Measurements from ENCODE around the gene TTLL10.
"Not testable (repeated sequence)": the region's sequence is repeated elsewhere in the genome, so short reads cannot be mapped to it uniquely, and the experiment has no call there.

TTLL10 gene

DNA sequence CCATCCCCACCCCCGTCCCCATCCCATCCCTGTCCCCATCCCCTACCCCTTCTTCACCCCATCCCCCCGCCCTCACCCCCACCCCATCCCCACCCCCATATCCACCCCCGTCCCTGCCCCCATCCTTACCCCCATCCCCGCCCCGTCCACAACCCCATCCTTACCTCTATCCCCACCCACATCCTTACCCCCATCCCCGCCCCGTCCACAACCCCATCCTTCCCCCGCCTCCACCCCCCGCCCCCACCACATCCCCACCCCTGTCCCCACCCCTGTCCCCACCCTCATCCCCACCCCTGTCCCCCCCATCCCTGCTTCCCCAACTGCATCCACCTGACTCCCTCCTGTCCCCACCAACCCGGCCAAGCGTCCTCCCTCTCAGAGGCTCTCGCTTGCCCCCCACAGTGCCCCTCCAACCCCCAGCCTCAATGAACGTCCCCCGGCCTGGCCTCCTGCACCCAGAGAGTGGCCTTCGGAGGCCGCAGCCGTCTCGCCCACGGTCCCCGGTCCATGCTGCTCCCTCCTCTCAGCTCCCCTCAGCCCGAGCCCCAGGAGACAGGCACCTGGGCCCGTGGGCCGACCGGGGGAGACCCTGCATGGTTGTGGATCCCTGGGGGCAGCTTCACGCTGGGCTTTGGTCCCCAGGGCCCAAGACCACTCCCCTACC, 32.3 kb upstream of the TTLL10 start:
- DNase-seq (ENCODE audit: low read depth, low spot score) = no peak

- no peak for DNase-seq (ENCODE audit: low read depth, low spot score)
Measured at GRCh38 chr1:1141911-1142250, 31.8 kb upstream of the TTLL10 start.

- not testable (repeated sequence) for DNase-seq (ENCODE audit: low read depth, low spot score)
Measured at GRCh38 chr1:1142352-1142751, 31.3 kb upstream of the TTLL10 start.

DNA sequence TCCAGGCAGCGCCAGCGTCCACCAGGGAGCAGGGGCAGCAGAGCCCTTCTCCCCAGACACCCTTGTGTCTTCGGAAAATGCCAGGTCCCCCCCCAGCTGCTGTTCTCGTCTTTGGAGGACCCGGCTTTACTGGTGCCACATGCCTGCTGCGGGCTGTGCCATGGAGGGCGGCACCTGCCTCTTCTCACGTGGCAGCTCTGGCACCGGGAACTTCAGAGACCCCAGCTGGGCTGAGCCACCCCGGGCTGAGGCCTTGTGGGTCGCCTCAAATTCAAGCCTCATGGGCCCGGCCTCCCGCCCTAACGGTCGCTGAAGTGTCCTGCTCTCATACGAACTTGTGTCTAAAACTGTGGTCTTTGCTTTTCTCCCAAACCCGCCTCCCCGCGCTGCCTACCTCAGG, 30.8 kb upstream of the TTLL10 start:
- no peak for DNase-seq (ENCODE audit: low read depth, low spot score)

DNA sequence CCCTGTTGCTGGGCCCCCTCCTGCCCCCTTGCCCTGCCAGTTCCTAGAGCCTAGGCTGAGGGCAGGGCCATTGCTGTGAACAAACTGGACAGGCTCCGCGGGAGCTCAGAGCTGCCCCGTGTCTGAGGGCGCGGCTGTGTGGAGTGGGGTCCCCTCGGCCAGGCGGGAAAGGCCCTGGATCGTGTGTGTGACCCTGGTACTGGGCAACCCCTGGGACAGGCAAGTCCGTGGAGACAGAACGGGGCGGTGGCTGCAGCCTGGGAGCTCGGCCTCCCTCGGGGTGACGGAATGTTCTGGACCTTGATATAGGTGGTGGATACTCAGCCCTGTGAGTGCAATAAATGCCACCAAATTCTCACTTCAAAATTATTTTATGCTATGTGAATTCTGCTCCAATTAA, 30.0 kb upstream of the TTLL10 start:
- no peak for DNase-seq (ENCODE audit: low read depth, low spot score)

GRCh38 chr1:1144122-1144842, 29.4 kb upstream of the TTLL10 start:
- no peak for DNase-seq (ENCODE audit: low read depth, low spot score)

DNA sequence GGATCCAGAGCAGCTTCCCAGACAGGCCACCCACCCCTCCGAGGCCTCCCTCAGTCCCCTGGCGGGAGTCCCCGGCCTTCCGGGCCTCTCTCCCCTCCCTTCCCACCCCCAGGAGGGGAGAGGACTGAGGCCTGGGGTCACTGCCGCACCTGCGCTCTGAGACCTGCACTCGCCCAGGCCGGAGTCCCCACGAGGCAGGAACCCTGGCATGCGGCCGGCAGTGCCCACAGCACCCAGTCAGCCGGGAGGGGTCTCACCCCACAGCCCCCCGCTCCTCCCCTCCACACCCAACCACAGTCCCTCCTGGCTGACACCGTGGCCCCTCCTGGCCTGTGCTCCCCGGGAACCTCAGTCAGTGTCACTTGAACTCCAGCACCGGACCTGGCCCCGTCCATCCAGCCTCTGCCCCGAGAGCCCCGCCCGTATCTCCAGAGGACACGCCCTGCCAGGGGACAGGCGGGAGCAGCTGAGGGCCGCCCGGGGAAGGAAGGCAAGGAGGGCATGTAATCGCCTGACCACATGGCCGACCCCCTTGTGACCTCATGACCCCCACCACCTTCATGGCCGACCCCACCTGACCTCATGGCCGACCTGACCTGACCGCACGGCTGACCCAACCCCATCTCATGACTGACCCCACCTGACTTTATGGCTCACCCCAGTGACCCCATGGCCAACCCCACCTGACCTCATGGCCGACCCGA, 28.7 kb upstream of the TTLL10 start:
- no peak for DNase-seq (ENCODE audit: low read depth, low spot score)

DNA sequence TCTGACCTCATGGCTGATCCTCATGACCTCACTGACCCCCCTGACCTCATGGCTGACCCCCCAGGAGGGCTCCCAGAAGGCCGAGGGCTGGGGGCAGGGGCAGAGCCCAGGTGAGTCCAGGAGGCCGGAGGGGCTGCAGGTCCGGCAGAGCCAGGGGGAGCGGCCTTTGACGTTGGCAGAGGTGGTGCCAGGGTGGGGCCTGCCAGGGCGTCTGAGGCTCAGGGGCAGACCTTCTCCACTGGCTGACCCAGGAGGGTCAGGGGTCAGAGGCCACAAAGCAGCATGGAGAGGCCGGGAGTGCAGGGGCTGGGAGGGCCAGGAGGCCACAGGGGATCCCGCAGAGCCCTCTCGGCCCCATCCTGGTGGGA, 28.1 kb upstream of the TTLL10 start:
- no peak for DNase-seq (ENCODE audit: low read depth, low spot score)

DNA sequence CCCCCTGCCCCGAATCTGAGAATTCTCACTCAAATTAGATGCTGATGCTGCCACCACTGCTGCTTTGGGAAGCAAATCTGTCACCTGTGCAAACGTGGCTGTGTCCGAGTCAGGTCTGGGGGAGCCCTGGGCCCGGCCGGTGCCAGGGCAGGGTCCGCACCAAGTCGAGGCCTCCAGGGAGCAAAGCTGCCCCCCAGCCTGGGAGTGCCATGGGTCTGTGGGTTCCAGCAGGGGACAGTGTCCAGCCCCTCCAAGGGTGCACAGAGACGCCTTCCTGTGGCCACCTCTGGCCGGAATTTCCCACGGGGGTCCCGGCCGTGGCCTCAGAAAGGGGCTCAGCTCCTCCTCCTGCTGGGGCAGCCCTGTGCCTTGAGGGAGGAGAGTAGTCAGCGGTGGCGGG, 27.7 kb upstream of the TTLL10 start:
- DNase-seq (ENCODE audit: low read depth, low spot score) = no peak

GRCh38 chr1:1146596-1146995, 27.1 kb upstream of the TTLL10 start:
- DNase-seq (ENCODE audit: low read depth, low spot score) = no peak

- no peak for DNase-seq (ENCODE audit: low read depth, low spot score)
Measured at GRCh38 chr1:1148061-1148460, 25.6 kb upstream of the TTLL10 start.

DNA sequence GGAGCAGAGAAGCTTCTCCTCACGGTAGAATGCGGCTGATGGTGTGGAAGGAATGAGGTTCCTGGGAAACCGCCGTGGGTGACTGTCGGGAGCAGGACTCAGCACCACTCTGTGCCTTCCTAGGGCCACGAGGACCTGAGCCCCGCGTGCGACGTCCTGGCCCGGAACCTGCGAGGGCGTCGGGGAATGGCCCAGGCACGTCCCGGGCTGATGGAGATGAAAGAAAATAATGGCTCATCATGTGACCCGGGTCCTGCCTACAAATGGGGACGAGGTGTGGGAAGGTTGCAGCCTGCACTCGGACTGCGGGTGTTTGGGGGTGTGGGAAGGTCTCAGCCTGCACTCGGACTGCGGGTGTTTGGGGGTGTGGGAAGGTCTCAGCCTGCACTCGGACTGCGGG, 25.1 kb upstream of the TTLL10 start:
- no peak for DNase-seq (ENCODE audit: low read depth, low spot score)

DNA sequence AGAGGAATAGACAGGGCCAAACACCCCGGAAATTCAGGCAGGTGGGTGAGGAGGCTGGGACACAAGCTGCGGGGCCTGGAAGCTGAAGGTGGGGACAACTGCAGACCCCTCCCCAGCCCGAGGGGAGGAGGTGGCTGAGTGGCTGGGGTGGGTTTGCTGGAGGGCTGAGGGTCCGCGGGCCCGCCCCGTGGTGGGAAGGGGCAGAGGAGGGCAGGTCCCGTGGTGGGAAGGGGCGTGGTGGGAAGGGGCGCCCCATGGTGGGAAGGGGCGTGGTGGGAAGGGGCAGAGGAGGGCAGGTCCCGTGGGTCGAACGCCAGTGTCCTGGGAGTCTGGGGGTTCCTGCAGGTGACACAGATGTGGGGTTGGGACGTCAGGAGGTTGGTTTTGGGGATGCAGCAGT, 24.3 kb upstream of the TTLL10 start:
- DNase-seq (ENCODE audit: low read depth, low spot score) = no peak

GRCh38 chr1:1150100-1150499, 23.6 kb upstream of the TTLL10 start:
- no peak for DNase-seq (ENCODE audit: low read depth, low spot score)

- DNase-seq (ENCODE audit: low read depth, low spot score) = no peak
Measured at GRCh38 chr1:1151306-1151705, 22.4 kb upstream of the TTLL10 start.

GRCh38 chr1:1152431-1152830, 21.2 kb upstream of the TTLL10 start:
- not testable (repeated sequence) for DNase-seq (ENCODE audit: low read depth, low spot score)

DNA sequence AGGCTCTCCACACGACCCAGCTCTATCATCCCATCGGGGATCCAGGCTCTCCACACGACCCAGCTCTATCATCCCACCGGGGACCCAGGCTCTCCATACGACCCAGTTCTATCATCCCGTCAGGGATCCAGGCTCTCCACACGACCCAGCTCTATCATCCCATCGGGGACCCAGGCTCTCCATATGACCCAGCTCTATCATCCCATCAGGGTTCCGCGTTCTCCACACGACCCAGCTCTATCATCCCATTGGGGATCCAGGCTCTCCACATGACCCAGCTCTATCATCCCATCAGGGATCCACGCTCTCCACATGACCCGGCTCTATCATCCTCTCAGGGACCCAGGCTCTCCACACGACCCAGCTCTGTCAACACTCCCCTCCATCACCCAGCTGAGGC, 20.5 kb upstream of the TTLL10 start:
- DNase-seq (ENCODE audit: low read depth, low spot score) = not testable (repeated sequence)

DNA sequence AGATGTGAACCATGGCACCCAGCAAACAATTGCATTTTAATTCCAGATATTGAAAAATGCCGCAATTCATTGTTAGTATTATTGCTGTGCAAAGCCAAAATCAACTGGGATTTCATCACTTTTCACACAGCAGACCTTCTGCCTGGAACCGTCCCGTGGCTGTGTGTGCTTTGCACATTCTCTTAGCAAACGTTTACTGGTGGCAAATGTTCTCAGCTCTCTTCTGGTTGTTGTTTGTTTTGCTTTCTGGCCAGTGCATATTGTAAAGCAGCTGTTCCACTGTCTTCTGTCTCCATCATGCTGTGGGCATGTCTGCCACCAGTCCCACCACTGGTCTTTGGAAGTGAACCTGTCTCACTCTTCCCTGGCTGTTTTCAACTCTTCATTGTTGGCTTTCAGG, 19.8 kb upstream of the TTLL10 start:
- DNase-seq (ENCODE audit: low read depth, low spot score) = no peak

GRCh38 chr1:1155258-1155657, 18.4 kb upstream of the TTLL10 start:
- DNase-seq (ENCODE audit: low read depth, low spot score) = no peak

DNA sequence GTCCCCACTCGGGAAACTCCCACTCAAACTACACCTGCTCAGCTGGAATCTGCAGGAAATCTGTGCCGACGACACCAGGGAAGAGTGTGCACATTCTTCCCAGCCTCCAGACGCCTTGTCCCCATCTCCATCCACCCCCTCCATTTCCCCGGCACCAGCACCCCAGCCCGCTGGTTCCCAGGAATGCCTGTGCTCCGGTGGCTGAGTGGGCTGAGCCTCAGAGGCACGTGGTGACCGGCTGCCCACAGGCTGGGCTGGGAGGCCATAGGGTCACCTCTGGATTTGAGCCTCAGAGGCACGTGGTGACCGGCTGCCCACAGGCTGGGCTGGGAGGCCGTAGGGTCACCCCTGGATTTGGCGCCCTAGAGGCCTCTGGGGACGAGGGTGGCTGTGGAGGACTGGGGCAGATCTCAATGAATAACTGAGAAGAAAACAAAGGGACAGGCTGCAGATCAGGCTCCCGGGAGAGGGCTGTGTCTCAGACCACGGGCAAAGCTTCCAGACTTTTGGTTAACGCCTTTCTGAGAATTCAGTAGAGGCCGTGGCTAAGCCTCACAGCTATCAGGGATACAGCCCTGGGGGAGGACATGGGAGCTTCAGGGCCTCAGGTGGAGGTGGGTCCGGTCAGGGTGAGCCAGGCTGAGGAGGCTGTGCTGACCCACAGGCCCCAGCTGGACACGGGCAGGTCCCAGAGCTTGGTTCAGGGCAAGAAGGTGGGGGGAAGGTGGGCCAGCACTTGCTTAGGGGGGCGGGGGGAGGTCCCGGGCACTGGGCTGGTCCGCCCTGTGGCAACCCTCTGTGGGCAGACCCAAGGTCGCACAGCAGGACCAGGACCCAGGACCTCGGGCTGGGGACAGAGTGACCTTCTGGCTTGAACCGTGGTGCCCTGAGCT, 17.3 kb upstream of the TTLL10 start:
- DNase-seq (ENCODE audit: low read depth, low spot score) = no peak

GRCh38 chr1:1157033-1157365, 16.7 kb upstream of the TTLL10 start:
- no peak for DNase-seq (ENCODE audit: low read depth, low spot score)

GRCh38 chr1:1157426-1157913, 16.2 kb upstream of the TTLL10 start:
- DNase-seq (ENCODE audit: low read depth, low spot score) = peak; percentile 90

All from astrocyte of the hippocampus (primary cell).